Smooth muscle cell (in vitro differentiated cells): ENCODE results near the gene CETP. TPM values are rescaled to one million over a fixed set of nuclear protein-coding genes. Genes with fewer than 3 reads are reported as not detected.

Experiments used
- DNase-seq: peaks from one replicate; lab custom pipeline; 2025; ENCODE audit not compliant: unreplicated experiment; lab: John Stamatoyannopoulos, UW
- H2AFZ ChIP-seq: fragments of 200-600 bp; sonication (generic); 2 replicates; pipeline ENCODE4 v1.6.0; 2016; ENCODE audit warnings: antibody characterized with exemption, low read depth, mild to moderate bottlenecking
- H3F3A ChIP-seq: fragments of 200-600 bp; sonication (generic); 2 replicates; pipeline ENCODE4 v1.6.0; 2017; ENCODE audit warnings: antibody characterized with exemption, low read depth
- H3K27ac ChIP-seq: fragments of 200-600 bp; sonication (generic); 2 replicates; pipeline ENCODE4 v1.5.1; 2016; ENCODE audit warnings: low read depth, mild to moderate bottlenecking
- H3K27me3 ChIP-seq: fragments of 200-600 bp; sonication (generic); 2 replicates; pipeline ENCODE4 v1.6.1; 2016; ENCODE audit warnings: low read depth, mild to moderate bottlenecking
- H3K36me3 ChIP-seq: fragments of 200-600 bp; sonication (generic); 2 replicates; pipeline ENCODE4 v1.5.1; 2016; ENCODE audit warnings: low read depth
- H3K4me1 ChIP-seq: fragments of 200-600 bp; sonication (generic); 2 replicates; pipeline ENCODE4 v1.5.1; 2016; ENCODE audit warnings: low read depth
- H3K4me2 ChIP-seq: fragments of 200-600 bp; sonication (generic); 2 replicates; pipeline ENCODE4 v1.6.0; 2016; ENCODE audit warnings: mild to moderate bottlenecking
- H3K4me3 ChIP-seq: fragments of 200-600 bp; sonication (generic); 2 replicates; pipeline ENCODE4 v1.5.1; 2016; ENCODE audit warnings: mild to moderate bottlenecking
- H3K79me2 ChIP-seq: fragments of 200-600 bp; sonication (generic); 2 replicates; pipeline ENCODE4 v1.6.0; 2016; ENCODE audit warnings: low read depth, mild to moderate bottlenecking
- H3K9ac ChIP-seq: fragments of 200-600 bp; sonication (generic); 2 replicates; pipeline ENCODE4 v1.6.0; 2016; ENCODE audit warnings: low read depth
- H3K9me3 ChIP-seq: fragments of 200-600 bp; sonication (generic); replicated peaks from 2 replicates; pipeline ENCODE4 v1.5.1; 2016; ENCODE audit warnings: low read depth
- H4K20me1 ChIP-seq: fragments of 200-600 bp; sonication (generic); 2 replicates; pipeline ENCODE4 v1.6.0; 2016; ENCODE audit warnings: low read depth
- CTCF ChIP-seq: fragments of 200-600 bp; sonication (generic); IDR thresholded peaks from 2 replicates; pipeline ENCODE4 v1.5.1; 2017; ENCODE audit warnings: borderline replicate concordance, mild to moderate bottlenecking, antibody characterized with exemption; ENCODE audit not compliant: insufficient read depth, poor library complexity, severe bottlenecking
- WGBS: methylation state at CpG from one replicate; pipeline ENCODE4 v1.1.7; 2016; ENCODE audit warnings: low lambda C conversion rate; 5-methylcytosine and 5-hydroxymethylcytosine counted together
- polyA plus RNA-seq: library from polyadenylated mRNA; unstranded; fragments of >200 nt; fragmentation: Nextera tagmentation; extraction: Ambion mirVana; gene quantifications from 2 replicates; pipeline ENCODE4 v1.2.1, GENCODE V29; 2016
- total RNA-seq: library from RNA; depleted of rRNA; stranded (reverse); fragments of >200 nt; gene quantifications from 2 replicates; pipeline ENCODE4 v1.2.3, GENCODE V29; 2014

The CETP gene
- total and polyA plus RNA-seq, 2 experiments from 2014 or later, result not detected

GRCh38 chr16:57029161-57030160 is 67.7 kb downstream of the CETP start:
- H3K9ac ChIP-seq, result no peak overlapping the region
- no peak overlapping the region for H3K27ac ChIP-seq
- H3K4me2 ChIP-seq, result no peak overlapping the region
- no peaks in the 10 kb centered on the region for H3K4me1 ChIP-seq
- DNase-seq, result no peak
- H3K36me3 ChIP-seq, result no peaks in the 10 kb centered on the region
- H3F3A ChIP-seq, result no peaks in the 10 kb centered on the region
- H2AFZ ChIP-seq, result no peak overlapping the region
- no peaks in the 10 kb centered on the region for H3K79me2 ChIP-seq
- no peak overlapping the region for H3K4me3 ChIP-seq
- H3K9me3 ChIP-seq, result no peaks in the 10 kb centered on the region
- H3K27me3 ChIP-seq, result no peaks in the 10 kb centered on the region
- H4K20me1 ChIP-seq, result no peaks in the 10 kb centered on the region
- no peak for TF ChIP-seq CTCF
- 77% methylated on average over 16 of the region's 16 CpGs for WGBS

- H3K4me2 ChIP-seq, result no peak overlapping the region
- no peak for DNase-seq
- H2AFZ ChIP-seq, result no peak overlapping the region
- no peak overlapping the region for H3K4me3 ChIP-seq
- no peaks in the 10 kb centered on the region for H3K27me3 ChIP-seq
- no peaks in the 10 kb centered on the region for H3K36me3 ChIP-seq
- H3K9me3 ChIP-seq, result no peaks in the 10 kb centered on the region
- H3K79me2 ChIP-seq, result no peaks in the 10 kb centered on the region
- WGBS, result 95% methylated on average over 2 of the region's 2 CpGs
- H3K9ac ChIP-seq, result no peak overlapping the region
- no peak overlapping the region for H3K27ac ChIP-seq
- no peaks in the 10 kb centered on the region for H3K4me1 ChIP-seq
- no peaks in the 10 kb centered on the region for H4K20me1 ChIP-seq
- TF ChIP-seq CTCF, result no peak
- no peaks in the 10 kb centered on the region for H3F3A ChIP-seq
These were observed 68.7 kb downstream of the CETP start for GRCh38 chr16:57030346-57030902.

- TF ChIP-seq CTCF, result no peak
- no peak overlapping the region for H3K9ac ChIP-seq
- no peaks in the 10 kb centered on the region for H3K36me3 ChIP-seq
- no peak overlapping the region for H2AFZ ChIP-seq
- no peak overlapping the region for H3K4me2 ChIP-seq
- no peaks in the 10 kb centered on the region for H4K20me1 ChIP-seq
- H3F3A ChIP-seq, result no peaks in the 10 kb centered on the region
- DNase-seq, result no peak
- H3K79me2 ChIP-seq, result no peaks in the 10 kb centered on the region
- no peak overlapping the region for H3K27ac ChIP-seq
- no peaks in the 10 kb centered on the region for H3K9me3 ChIP-seq
- H3K27me3 ChIP-seq, result no peaks in the 10 kb centered on the region
- no peaks in the 10 kb centered on the region for H3K4me1 ChIP-seq
- WGBS, result 82% methylated on average over 4 of the region's 4 CpGs
- no peak overlapping the region for H3K4me3 ChIP-seq
These were observed 69.4 kb downstream of the CETP start for GRCh38 chr16:57031156-57031555.
